ENCODE results near the gene DUS2.
"Not testable (repeated sequence)": the region's sequence is repeated elsewhere in the genome, so short reads cannot be mapped to it uniquely, and the experiment has no call there.

DUS2 gene
- total RNA-seq = 7.5 to 14.2 (median 11.5) reads per million in 4 donors

- DNase-seq = peak; percentile 74 to 91 (median 86)
Measured at GRCh38 chr16:68022728-68023537, at the start of gene DUS2, which contains the start of gene DDX28. DUS2 (plus strand) TSS chr16:68023284; CDS start chr16:68038024, 14,740 bp downstream. DDX28 (minus strand) TSS chr16:68023232; CDS start chr16:68023202, 30 bp downstream.

- DNase-seq = no peak
Measured at GRCh38 chr16:67975321-67976105, 47.6 kb upstream of the DUS2 start.

- DNase-seq = no peak
Measured at GRCh38 chr16:67976205-67976604, 46.9 kb upstream of the DUS2 start.

- DNase-seq = no peak
Measured at GRCh38 chr16:67977005-67977404, 46.1 kb upstream of the DUS2 start.

GRCh38 chr16:67977469-67978227 lies 45.4 kb upstream of the DUS2 start:
- DNase-seq = no peak

GRCh38 chr16:67979955-67980678 lies 43.0 kb upstream of the DUS2 start, which contains the start of gene DPEP3:
DPEP3 (minus strand) TSS chr16:67980499; CDS start chr16:67980380, 119 bp downstream.
- DNase-seq = no peak

- DNase-seq = no peak
Measured at GRCh38 chr16:67982011-67982696, 40.9 kb upstream of the DUS2 start.

GRCh38 chr16:67986949-67987348 lies 36.1 kb upstream of the DUS2 start:
- DNase-seq = no peak

GRCh38 chr16:67987460-67988160 lies 35.5 kb upstream of the DUS2 start:
- no peak for DNase-seq

- DNase-seq = no peak
Measured at GRCh38 chr16:67988675-67989074, 34.4 kb upstream of the DUS2 start.

GRCh38 chr16:67989322-67990017 lies 33.6 kb upstream of the DUS2 start:
- DNase-seq = no peak

- DNase-seq = no peak
Measured at GRCh38 chr16:67990018-67990386, 33.1 kb upstream of the DUS2 start.

- DNase-seq = no peak
Measured at GRCh38 chr16:67992661-67993206, 30.4 kb upstream of the DUS2 start.

- DNase-seq = peak; percentile 70 to 86 (median 76)
Measured at GRCh38 chr16:67993207-67994039, 29.7 kb upstream of the DUS2 start.

- not testable (repeated sequence) for DNase-seq
Measured at GRCh38 chr16:67994040-67994408, 29.1 kb upstream of the DUS2 start.

GRCh38 chr16:67995423-67995822 lies 27.7 kb upstream of the DUS2 start:
- no peak for DNase-seq

- no peak for DNase-seq
Measured at GRCh38 chr16:67996666-67997065, 26.4 kb upstream of the DUS2 start.

GRCh38 chr16:67998231-67998778 lies 24.8 kb upstream of the DUS2 start:
- not testable (repeated sequence) for DNase-seq

Measured in T-helper 1 cell (primary cell).